Progenitor cell of endocrine pancreas (in vitro differentiated cells): ENCODE results near the gene OR8J1. TPM values are rescaled to one million over a fixed set of nuclear protein-coding genes. Genes with fewer than 3 reads are reported as not detected.

Experiments used
- DNase-seq: peaks from one replicate; pipeline ENCODE4 v3.0.0; 2021; ENCODE audit warnings: low spot score; ENCODE audit not compliant: unreplicated experiment
- H3K27ac Mint-ChIP-seq: 2 replicates; pipeline ENCODE4 v1.8.0; 2021; ENCODE audit warnings: mild to moderate bottlenecking, moderate library complexity, mixed read lengths
- H3K27me3 Mint-ChIP-seq: 2 replicates; pipeline ENCODE4 v1.8.0; 2021; ENCODE audit warnings: mixed read lengths
- H3K36me3 Mint-ChIP-seq: 2 replicates; pipeline ENCODE4 v1.8.0; 2022; ENCODE audit warnings: mixed read lengths; ENCODE audit not compliant: insufficient read depth
- H3K4me1 Mint-ChIP-seq: 2 replicates; pipeline ENCODE4 v1.8.0; 2021; ENCODE audit warnings: low read depth, mixed read lengths
- H3K4me3 Mint-ChIP-seq: 2 replicates; pipeline ENCODE4 v1.8.0; 2021; ENCODE audit warnings: low read depth, mild to moderate bottlenecking, moderate library complexity, mixed read lengths
- H3K9me3 Mint-ChIP-seq: 2 replicates; pipeline ENCODE4 v1.8.0; 2021; ENCODE audit warnings: low read depth, mixed read lengths
- CTCF ChIP-seq: fragments of 200-600 bp; sonication (generic); IDR thresholded peaks from one replicate; pipeline ENCODE4 v1.5.0; 2021; ENCODE audit warnings: antibody characterized with exemption, mild to moderate bottlenecking; ENCODE audit not compliant: unreplicated experiment
- long read RNA-seq: library from polyadenylated mRNA; unstranded; transcript quantifications from one replicate; pipeline ENCODE4 v2.0.0, GENCODE V29; 2020
- total RNA-seq: library from RNA; stranded (reverse); gene quantifications from 2 replicates; pipeline ENCODE4 v1.2.1, GENCODE V29; 2021

OR8J1 gene
- not detected in 2 replicates for total RNA-seq
- long read RNA-seq, result 0 reads

- Mint-ChIP-seq H3K4me1 (peaks cover 3% of the 10 kb centered on the region), H3K4me3 (no peak within 1 kb of the TSS), H3K27me3 (no peaks in the 10 kb centered on the region), H3K27ac (no peak within 1 kb of the TSS), H3K36me3 (no peaks in the 10 kb centered on the region), H3K9me3 (no peaks in the 10 kb centered on the region)
- no peak for DNase-seq
- no peak for TF ChIP-seq CTCF
These were observed at the start of gene OR8J1 for GRCh38 chr11:56353991-56354390. OR8J1 (plus strand) TSS chr11:56354291; CDS start chr11:56360247, 5,956 bp downstream.

- Mint-ChIP-seq H3K9me3 (peaks cover 11% of the 10 kb centered on the region), H3K27me3 (no peaks in the 10 kb centered on the region), H3K4me1 (no peaks in the 10 kb centered on the region), H3K36me3 (no peaks in the 10 kb centered on the region), H3K27ac (no peak overlapping the region), H3K4me3 (no peak overlapping the region)
- DNase-seq, result no peak
- TF ChIP-seq CTCF, result no peak
These were observed 46.3 kb upstream of the OR8J1 start for GRCh38 chr11:56307836-56308235.

- no peak for DNase-seq
- no peak within 1 kb of the TSS for H3K4me3 Mint-ChIP-seq
- H3K36me3 Mint-ChIP-seq, result no peaks in the 10 kb centered on the region
- H3K27me3 Mint-ChIP-seq, result no peaks in the 10 kb centered on the region
- TF ChIP-seq CTCF, result no peak
- peaks cover 4% of the 10 kb centered on the region for H3K4me1 Mint-ChIP-seq
- no peak within 1 kb of the TSS for H3K27ac Mint-ChIP-seq
- H3K9me3 Mint-ChIP-seq, result no peaks in the 10 kb centered on the region
These were observed 39.2 kb upstream of the OR8J1 start, which contains the start of gene OR8K3 for GRCh38 chr11:56314844-56315243. OR8K3 (plus strand) TSS chr11:56315144; CDS start chr11:56318307, 3,163 bp downstream.

- no peaks in the 10 kb centered on the region for H3K27me3 Mint-ChIP-seq
- H3K36me3 Mint-ChIP-seq, result peaks cover 1% of the 10 kb centered on the region
- TF ChIP-seq CTCF, result no peak
- H3K9me3 Mint-ChIP-seq, result no peaks in the 10 kb centered on the region
- no peak overlapping the region for H3K4me3 Mint-ChIP-seq
- peaks cover 9% of the 10 kb centered on the region for H3K4me1 Mint-ChIP-seq
- no peak for DNase-seq
- no peak overlapping the region for H3K27ac Mint-ChIP-seq
These were observed 22.1 kb upstream of the OR8J1 start for GRCh38 chr11:56331861-56332491.

- Mint-ChIP-seq H3K27ac (no peak overlapping the region), H3K4me1 (peaks cover 9% of the 10 kb centered on the region), H3K36me3 (peaks cover 1% of the 10 kb centered on the region), H3K9me3 (peaks cover 4% of the 10 kb centered on the region), H3K4me3 (no peak overlapping the region), H3K27me3 (no peaks in the 10 kb centered on the region)
- DNase-seq, result no peak
- TF ChIP-seq CTCF, result no peak
These were observed 20.9 kb upstream of the OR8J1 start for GRCh38 chr11:56333156-56333555.
